HepG2 (cell line): ENCODE data around the gene AFF1. TPM values are rescaled to one million over a fixed set of nuclear protein-coding genes. Genes with fewer than 3 reads are reported as not detected.

ENCODE experiments used
- FOXP4 ChIP-seq: sonication (generic); formaldehyde crosslinking; IDR thresholded peaks from 2 replicates; pipeline ENCODE4 v1.4.0; 2020; ENCODE audit warnings: missing genetic modification reagents
- GZF1 ChIP-seq: sonication (generic); formaldehyde crosslinking; IDR thresholded peaks from 2 replicates; pipeline ENCODE4 v1.5.1; 2020; ENCODE audit warnings: mild to moderate bottlenecking, missing genetic modification reagents
- HOXA5 ChIP-seq: sonication (generic); formaldehyde crosslinking; IDR thresholded peaks from 2 replicates; pipeline ENCODE4 v1.4.0; 2020; ENCODE audit warnings: missing genetic modification reagents
- MAFF ChIP-seq: IDR thresholded peaks from 2 replicates; pipeline ENCODE4 v1.6.1; 2011; ENCODE audit warnings: low read depth, low read length, improper control_type of control experiment
- MTA1 ChIP-seq: sonication (generic); formaldehyde crosslinking; IDR thresholded peaks from 2 replicates; pipeline ENCODE4 v1.4.0; 2020; ENCODE audit warnings: missing genetic modification reagents, mild to moderate bottlenecking, borderline replicate concordance
- NCOA1 ChIP-seq: sonication (generic); formaldehyde crosslinking; IDR thresholded peaks from 2 replicates; pipeline ENCODE4 v1.9.0; 2021; ENCODE audit warnings: missing genetic modification reagents
- SIX1 ChIP-seq: sonication (generic); formaldehyde crosslinking; IDR thresholded peaks from 2 replicates; pipeline ENCODE4 v1.4.0; 2020; ENCODE audit warnings: missing genetic modification reagents, borderline replicate concordance
- TCF7 ChIP-seq: sonication (generic); IDR thresholded peaks from 2 replicates; pipeline ENCODE4 v1.6.1; 2016; ENCODE audit warnings: antibody characterized with exemption, low read depth
- THRA ChIP-seq: sonication (generic); formaldehyde crosslinking; IDR thresholded peaks from 2 replicates; pipeline ENCODE4 v1.4.0; 2020; ENCODE audit warnings: missing genetic modification reagents, borderline replicate concordance
- YEATS4 ChIP-seq: sonication (generic); formaldehyde crosslinking; IDR thresholded peaks from 2 replicates; pipeline ENCODE4 v1.4.0; 2020; ENCODE audit warnings: missing genetic modification reagents, borderline replicate concordance
- polyA plus RNA-seq, 8 experiments: library from polyadenylated mRNA; depleted of rRNA in 3 of 8; stranded (reverse) in 7 of 8; unstranded in 1 of 8; fragments of >200 nt; fragmentation: Illumina TruSeq in 4 of 8; extraction: Trizol in 4 of 8; gene quantifications; 2 replicates each; pipeline versions ENCODE4 v1.2.1 to v1.2.3, GENCODE V29; 2011 to 2016; ENCODE audit warnings: low read depth in 4 of 8, missing spikeins in 1 of 8, mixed read lengths in 1 of 8; ENCODE audit not compliant: insufficient read depth in 1 of 8
- total RNA-seq, 5 experiments: library from RNA; depleted of rRNA; stranded (reverse); fragments of >200 nt; fragmentation: Illumina TruSeq; extraction: Trizol; gene quantifications; 2 replicates each; pipeline ENCODE4 v1.2.3, GENCODE V29; 2016; ENCODE audit warnings: low read depth in 1 of 5
- TF ChIP-seq, protein P1 (sequence below): sonication (generic); formaldehyde crosslinking; IDR thresholded peaks from 2 replicates; pipeline ENCODE4 v1.4.0; 2020; ENCODE audit warnings: mild to moderate bottlenecking, missing genetic modification reagents, borderline replicate concordance
- TF ChIP-seq, protein P2 (sequence below): IDR thresholded peaks from 2 replicates; pipeline ENCODE4 v1.6.1; 2016; ENCODE audit warnings: mild to moderate bottlenecking
- TF ChIP-seq, protein P3 (sequence below), 2 experiments: sonication (generic) in 1 of 2; formaldehyde crosslinking in 1 of 2; IDR thresholded peaks; 2 replicates each; pipeline versions ENCODE4 v1.4.0 to v1.6.1; 2016 to 2020; ENCODE audit warnings: borderline replicate concordance in 1 of 2, low read depth in 1 of 2, mild to moderate bottlenecking in 1 of 2, missing genetic modification reagents in 1 of 2

AFF1 gene
- total and polyA plus RNA-seq, 2 of the 13 experiments (the other 11 are each of a cell fraction or from before 2014, with no cell fraction given): 15.5 to 15.9 TPM

DNA sequence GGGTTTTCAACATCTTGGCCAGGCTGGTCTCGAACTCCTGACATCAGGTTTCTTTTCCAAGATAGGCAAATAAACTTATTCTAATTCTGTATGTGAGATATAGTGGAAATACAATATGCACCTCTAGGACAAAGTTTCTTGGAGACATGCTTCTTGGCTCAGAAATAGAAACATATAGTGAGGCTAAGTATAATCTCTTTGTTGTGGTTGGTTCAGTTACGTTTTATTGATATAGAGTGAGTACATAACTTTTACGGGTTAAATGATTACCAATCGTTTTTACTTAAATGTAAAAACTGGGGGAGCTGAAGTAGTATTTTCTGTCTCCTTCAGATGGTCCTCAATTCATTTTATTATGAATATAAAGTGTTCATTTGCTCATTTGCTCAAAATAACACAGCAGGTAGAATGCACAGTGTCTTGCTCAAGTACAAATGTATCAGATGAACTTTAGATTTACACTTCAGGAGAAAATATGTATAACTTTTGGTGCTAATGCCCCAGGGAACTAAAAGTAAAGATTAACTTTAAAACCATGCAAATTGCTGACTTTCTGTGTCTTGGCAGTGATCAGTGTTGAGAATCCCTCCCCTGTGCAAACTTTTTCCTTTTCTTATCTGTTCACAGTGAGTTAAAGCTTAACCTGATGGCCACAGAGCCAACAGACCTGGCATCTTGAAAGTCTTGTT, 77.6 kb downstream of the AFF1 start (continued):
- TF ChIP-seq NCOA1 (CRISPR knock-in tag) (no peak), TCF7 (peak; percentile 58), FOXP4 (CRISPR knock-in tag) (peak; percentile 83), MTA1 (CRISPR knock-in tag) (no peak), GZF1 (CRISPR knock-in tag) (no peak), HOXA5 (CRISPR knock-in tag) (0 out of 2 replicates have a peak, but pooled peaks have one; percentile 46), THRA (CRISPR knock-in tag) (peak; percentile 19; the same call in 1 of the 2 replicates), MAFF (no peak), SIX1 (CRISPR knock-in tag) (peak; percentile 47; the same call in 1 of the 2 replicates), YEATS4 (peak; percentile 47; the same call in 1 of the 2 replicates)
- TF ChIP-seq, protein P1, sequence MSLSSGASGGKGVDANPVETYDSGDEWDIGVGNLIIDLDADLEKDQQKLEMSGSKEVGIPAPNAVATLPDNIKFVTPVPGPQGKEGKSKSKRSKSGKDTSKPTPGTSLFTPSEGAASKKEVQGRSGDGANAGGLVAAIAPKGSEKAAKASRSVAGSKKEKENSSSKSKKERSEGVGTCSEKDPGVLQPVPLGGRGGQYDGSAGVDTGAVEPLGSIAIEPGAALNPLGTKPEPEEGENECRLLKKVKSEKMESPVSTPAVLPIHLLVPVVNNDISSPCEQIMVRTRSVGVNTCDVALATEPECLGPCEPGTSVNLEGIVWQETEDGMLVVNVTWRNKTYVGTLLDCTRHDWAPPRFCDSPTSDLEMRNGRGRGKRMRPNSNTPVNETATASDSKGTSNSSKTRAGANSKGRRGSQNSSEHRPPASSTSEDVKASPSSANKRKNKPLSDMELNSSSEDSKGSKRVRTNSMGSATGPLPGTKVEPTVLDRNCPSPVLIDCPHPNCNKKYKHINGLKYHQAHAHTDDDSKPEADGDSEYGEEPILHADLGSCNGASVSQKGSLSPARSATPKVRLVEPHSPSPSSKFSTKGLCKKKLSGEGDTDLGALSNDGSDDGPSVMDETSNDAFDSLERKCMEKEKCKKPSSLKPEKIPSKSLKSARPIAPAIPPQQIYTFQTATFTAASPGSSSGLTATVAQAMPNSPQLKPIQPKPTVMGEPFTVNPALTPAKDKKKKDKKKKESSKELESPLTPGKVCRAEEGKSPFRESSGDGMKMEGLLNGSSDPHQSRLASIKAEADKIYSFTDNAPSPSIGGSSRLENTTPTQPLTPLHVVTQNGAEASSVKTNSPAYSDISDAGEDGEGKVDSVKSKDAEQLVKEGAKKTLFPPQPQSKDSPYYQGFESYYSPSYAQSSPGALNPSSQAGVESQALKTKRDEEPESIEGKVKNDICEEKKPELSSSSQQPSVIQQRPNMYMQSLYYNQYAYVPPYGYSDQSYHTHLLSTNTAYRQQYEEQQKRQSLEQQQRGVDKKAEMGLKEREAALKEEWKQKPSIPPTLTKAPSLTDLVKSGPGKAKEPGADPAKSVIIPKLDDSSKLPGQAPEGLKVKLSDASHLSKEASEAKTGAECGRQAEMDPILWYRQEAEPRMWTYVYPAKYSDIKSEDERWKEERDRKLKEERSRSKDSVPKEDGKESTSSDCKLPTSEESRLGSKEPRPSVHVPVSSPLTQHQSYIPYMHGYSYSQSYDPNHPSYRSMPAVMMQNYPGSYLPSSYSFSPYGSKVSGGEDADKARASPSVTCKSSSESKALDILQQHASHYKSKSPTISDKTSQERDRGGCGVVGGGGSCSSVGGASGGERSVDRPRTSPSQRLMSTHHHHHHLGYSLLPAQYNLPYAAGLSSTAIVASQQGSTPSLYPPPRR (CRISPR knock-in tag): peak; percentile 74; the same call in 1 of the 2 replicates
- TF ChIP-seq, protein P2, sequence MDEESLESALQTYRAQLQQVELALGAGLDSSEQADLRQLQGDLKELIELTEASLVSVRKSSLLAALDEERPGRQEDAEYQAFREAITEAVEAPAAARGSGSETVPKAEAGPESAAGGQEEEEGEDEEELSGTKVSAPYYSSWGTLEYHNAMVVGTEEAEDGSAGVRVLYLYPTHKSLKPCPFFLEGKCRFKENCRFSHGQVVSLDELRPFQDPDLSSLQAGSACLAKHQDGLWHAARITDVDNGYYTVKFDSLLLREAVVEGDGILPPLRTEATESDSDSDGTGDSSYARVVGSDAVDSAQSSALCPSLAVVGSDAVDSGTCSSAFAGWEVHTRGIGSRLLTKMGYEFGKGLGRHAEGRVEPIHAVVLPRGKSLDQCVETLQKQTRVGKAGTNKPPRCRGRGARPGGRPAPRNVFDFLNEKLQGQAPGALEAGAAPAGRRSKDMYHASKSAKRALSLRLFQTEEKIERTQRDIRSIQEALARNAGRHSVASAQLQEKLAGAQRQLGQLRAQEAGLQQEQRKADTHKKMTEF: 0 out of 2 replicates have a peak, but pooled peaks have one; percentile 43
- TF ChIP-seq, protein P3, sequence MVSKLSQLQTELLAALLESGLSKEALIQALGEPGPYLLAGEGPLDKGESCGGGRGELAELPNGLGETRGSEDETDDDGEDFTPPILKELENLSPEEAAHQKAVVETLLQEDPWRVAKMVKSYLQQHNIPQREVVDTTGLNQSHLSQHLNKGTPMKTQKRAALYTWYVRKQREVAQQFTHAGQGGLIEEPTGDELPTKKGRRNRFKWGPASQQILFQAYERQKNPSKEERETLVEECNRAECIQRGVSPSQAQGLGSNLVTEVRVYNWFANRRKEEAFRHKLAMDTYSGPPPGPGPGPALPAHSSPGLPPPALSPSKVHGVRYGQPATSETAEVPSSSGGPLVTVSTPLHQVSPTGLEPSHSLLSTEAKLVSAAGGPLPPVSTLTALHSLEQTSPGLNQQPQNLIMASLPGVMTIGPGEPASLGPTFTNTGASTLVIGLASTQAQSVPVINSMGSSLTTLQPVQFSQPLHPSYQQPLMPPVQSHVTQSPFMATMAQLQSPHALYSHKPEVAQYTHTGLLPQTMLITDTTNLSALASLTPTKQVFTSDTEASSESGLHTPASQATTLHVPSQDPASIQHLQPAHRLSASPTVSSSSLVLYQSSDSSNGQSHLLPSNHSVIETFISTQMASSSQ (IDR thresholded peaks at IDR 0.05; ENCODE audit: low read depth): peak; percentile 92
- TF ChIP-seq, protein P3 (CRISPR knock-in tag; IDR thresholded peaks at IDR 0.05; ENCODE audit: borderline replicate concordance): peak; percentile 96
